Measurements from ENCODE around the gene CAMKK1.

CAMKK1 gene

GRCh38 chr17:3884188-3884587, 8.7 kb downstream of the CAMKK1 start:
- Histone ChIP-seq H4K20me1 (ENCODE audit: insufficient read depth, low read length) (peaks cover 9% of the 10 kb centered on the region; the same call in 1 of the 2 replicates), H3K4me3 (ENCODE audit: low read depth in 1 of 2, low read length in 2 of 2) (no peak overlapping the region), H3K9ac (ENCODE audit: low read depth, low read length) (no peak overlapping the region), H3K27me3 (ENCODE audit: insufficient read depth, low read length, poor library complexity) (no peaks in the 10 kb centered on the region), H3K36me3 (ENCODE audit: insufficient read depth, low read length) (no peaks in the 10 kb centered on the region), H3K27ac (ENCODE audit: low read length) (no peak overlapping the region), H3K79me2 (ENCODE audit: insufficient read depth, low read length) (no peaks in the 10 kb centered on the region), H3K4me1 (ENCODE audit: insufficient read depth, low read length) (no peaks in the 10 kb centered on the region), H2AFZ (ENCODE audit: low read depth, low read length) (no peak overlapping the region), H3K4me2 (ENCODE audit: insufficient read depth, low read length) (no peak overlapping the region), H3K9me3 (ENCODE audit: insufficient read depth, low read length, severe bottlenecking) (no peaks in the 10 kb centered on the region)
- no peak for ATAC-seq (ENCODE audit: insufficient read depth, low read depth)
- no peak for DNase-seq
- no peak for TF ChIP-seq EZH2 (IDR thresholded peaks at IDR 0.05; ENCODE audit: borderline replicate concordance, low read depth, low read length, severe bottlenecking)
- TF ChIP-seq CTCF (IDR thresholded peaks at IDR 0.05; ENCODE audit: borderline replicate concordance, extremely low read depth, low read length, poor library complexity, severe bottlenecking) = no peak

GRCh38 chr17:3882276-3882675, 10.6 kb downstream of the CAMKK1 start:
- ATAC-seq (ENCODE audit: insufficient read depth, low read depth) = no peak
- no peak overlapping the region for H3K4me2 ChIP-seq (ENCODE audit: insufficient read depth, low read length)
- H4K20me1 ChIP-seq (ENCODE audit: insufficient read depth, low read length) = peaks cover 9% of the 10 kb centered on the region; the same call in 1 of the 2 replicates
- no peaks in the 10 kb centered on the region for H3K36me3 ChIP-seq (ENCODE audit: insufficient read depth, low read length)
- no peaks in the 10 kb centered on the region for H3K4me1 ChIP-seq (ENCODE audit: insufficient read depth, low read length)
- no peaks in the 10 kb centered on the region for H3K79me2 ChIP-seq (ENCODE audit: insufficient read depth, low read length)
- no peak overlapping the region for H3K4me3 ChIP-seq (ENCODE audit: low read depth in 1 of 2, low read length in 2 of 2)
- no peak for DNase-seq
- no peaks in the 10 kb centered on the region for H3K9me3 ChIP-seq (ENCODE audit: insufficient read depth, low read length, severe bottlenecking)
- H3K27ac ChIP-seq (ENCODE audit: low read length) = no peak overlapping the region
- H3K9ac ChIP-seq (ENCODE audit: low read depth, low read length) = no peak overlapping the region
- no peak for TF ChIP-seq CTCF (IDR thresholded peaks at IDR 0.05; ENCODE audit: borderline replicate concordance, extremely low read depth, low read length, poor library complexity, severe bottlenecking)
- no peak for TF ChIP-seq EZH2 (IDR thresholded peaks at IDR 0.05; ENCODE audit: borderline replicate concordance, low read depth, low read length, severe bottlenecking)
- H3K27me3 ChIP-seq (ENCODE audit: insufficient read depth, low read length, poor library complexity) = no peaks in the 10 kb centered on the region
- no peak overlapping the region for H2AFZ ChIP-seq (ENCODE audit: low read depth, low read length)

GRCh38 chr17:3880983-3881382, 11.9 kb downstream of the CAMKK1 start:
- TF ChIP-seq EZH2 (IDR thresholded peaks at IDR 0.05; ENCODE audit: borderline replicate concordance, low read depth, low read length, severe bottlenecking) = no peak
- no peak for TF ChIP-seq CTCF (IDR thresholded peaks at IDR 0.05; ENCODE audit: borderline replicate concordance, extremely low read depth, low read length, poor library complexity, severe bottlenecking)
- Histone ChIP-seq H4K20me1 (ENCODE audit: insufficient read depth, low read length) (peaks cover 3% of the 10 kb centered on the region; the same call in 1 of the 2 replicates), H3K4me2 (ENCODE audit: insufficient read depth, low read length) (no peak overlapping the region), H3K9ac (ENCODE audit: low read depth, low read length) (no peak overlapping the region), H3K79me2 (ENCODE audit: insufficient read depth, low read length) (no peaks in the 10 kb centered on the region), H3K27me3 (ENCODE audit: insufficient read depth, low read length, poor library complexity) (no peaks in the 10 kb centered on the region), H3K27ac (ENCODE audit: low read length) (no peak overlapping the region), H2AFZ (ENCODE audit: low read depth, low read length) (no peak overlapping the region), H3K9me3 (ENCODE audit: insufficient read depth, low read length, severe bottlenecking) (no peaks in the 10 kb centered on the region), H3K36me3 (ENCODE audit: insufficient read depth, low read length) (no peaks in the 10 kb centered on the region), H3K4me3 (ENCODE audit: low read depth in 1 of 2, low read length in 2 of 2) (no peak overlapping the region), H3K4me1 (ENCODE audit: insufficient read depth, low read length) (no peaks in the 10 kb centered on the region)
- ATAC-seq (ENCODE audit: insufficient read depth, low read depth) = no peak
- no peak for DNase-seq

Measured in DND-41 (cell line).